Thyroid gland (tissue), 4 donors: ENCODE data around the gene CERS2. TPM values are rescaled to one million over a fixed set of nuclear protein-coding genes. Genes with fewer than 3 reads are reported as not detected.

Experiments
- DNase-seq, 2 donors: peaks; one replicate each; pipeline ENCODE4 v3.0.0-alpha.2; 2019
- H3K27ac ChIP-seq, 3 donors: fragments of 200-600 bp; sonication (generic); 1 replicate in 2 of 3; 2 replicates in 1 of 3; pipeline ENCODE4 v1.5.1; 2016 to 2019; ENCODE audit warnings: mild to moderate bottlenecking in 1 of 3, moderate library complexity in 1 of 3
- H3K27me3 ChIP-seq: fragments of 200-600 bp; sonication (generic); one replicate; pipeline ENCODE4 v1.5.1; 2019
- H3K36me3 ChIP-seq, 2 donors: fragments of 200-600 bp; sonication (generic); one replicate each; pipeline ENCODE4 v1.5.1; 2016 to 2019
- H3K4me1 ChIP-seq, 2 donors: fragments of 200-600 bp; sonication (generic); one replicate each; pipeline ENCODE4 v1.5.1; 2017 to 2019
- H3K4me3 ChIP-seq, 3 donors: fragments of 200-600 bp; sonication (generic); replicated peaks in 1 of 3; 1 replicate in 2 of 3; 2 replicates in 1 of 3; pipeline ENCODE4 v1.5.1; 2016; ENCODE audit warnings: mild to moderate bottlenecking in 1 of 3
- H3K9me3 ChIP-seq: fragments of 200-600 bp; sonication (generic); one replicate; pipeline ENCODE4 v1.5.1; 2017
- POLR2A ChIP-seq, 2 donors: fragments of 450-650 bp; IDR thresholded peaks; one replicate each; pipeline ENCODE4 v1.6.1; 2017; ENCODE audit warnings: antibody characterized with exemption in 2 of 2, mild to moderate bottlenecking in 2 of 2, moderate library complexity in 1 of 2
- WGBS, 2 donors: methylation state at CpG; one replicate each; pipeline ENCODE4 v1.1.5; 2017; 5-methylcytosine and 5-hydroxymethylcytosine counted together
- intact Hi-C: fragments of 100-400 bp; cut with DNase I; formaldehyde crosslinking; loops from one replicate; pipeline ENCODE4 v1.15.1; 2023
- total RNA-seq, 4 donors: library from RNA; depleted of rRNA; stranded (reverse); fragments of >200 nt; gene quantifications; one replicate each; pipeline ENCODE4 v1.2.3, GENCODE V29; 2016
- TF ChIP-seq, protein P1 (sequence below), 6 experiments: fragments of 200-600 bp in 3 of 6; fragments of 450-650 bp in 3 of 6; sonication (generic) in 3 of 6; IDR thresholded peaks; one replicate each; pipeline ENCODE4 v1.5.1; 2016 to 2019; ENCODE audit warnings: antibody characterized with exemption in 6 of 6, mild to moderate bottlenecking in 2 of 6, inconsistent platforms in 1 of 6, moderate library complexity in 1 of 6

Gene CERS2, protein sequence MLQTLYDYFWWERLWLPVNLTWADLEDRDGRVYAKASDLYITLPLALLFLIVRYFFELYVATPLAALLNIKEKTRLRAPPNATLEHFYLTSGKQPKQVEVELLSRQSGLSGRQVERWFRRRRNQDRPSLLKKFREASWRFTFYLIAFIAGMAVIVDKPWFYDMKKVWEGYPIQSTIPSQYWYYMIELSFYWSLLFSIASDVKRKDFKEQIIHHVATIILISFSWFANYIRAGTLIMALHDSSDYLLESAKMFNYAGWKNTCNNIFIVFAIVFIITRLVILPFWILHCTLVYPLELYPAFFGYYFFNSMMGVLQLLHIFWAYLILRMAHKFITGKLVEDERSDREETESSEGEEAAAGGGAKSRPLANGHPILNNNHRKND
- 100 to 1,000 TPM; 158 to 183 (median 171) TPM for total RNA-seq

DNA sequence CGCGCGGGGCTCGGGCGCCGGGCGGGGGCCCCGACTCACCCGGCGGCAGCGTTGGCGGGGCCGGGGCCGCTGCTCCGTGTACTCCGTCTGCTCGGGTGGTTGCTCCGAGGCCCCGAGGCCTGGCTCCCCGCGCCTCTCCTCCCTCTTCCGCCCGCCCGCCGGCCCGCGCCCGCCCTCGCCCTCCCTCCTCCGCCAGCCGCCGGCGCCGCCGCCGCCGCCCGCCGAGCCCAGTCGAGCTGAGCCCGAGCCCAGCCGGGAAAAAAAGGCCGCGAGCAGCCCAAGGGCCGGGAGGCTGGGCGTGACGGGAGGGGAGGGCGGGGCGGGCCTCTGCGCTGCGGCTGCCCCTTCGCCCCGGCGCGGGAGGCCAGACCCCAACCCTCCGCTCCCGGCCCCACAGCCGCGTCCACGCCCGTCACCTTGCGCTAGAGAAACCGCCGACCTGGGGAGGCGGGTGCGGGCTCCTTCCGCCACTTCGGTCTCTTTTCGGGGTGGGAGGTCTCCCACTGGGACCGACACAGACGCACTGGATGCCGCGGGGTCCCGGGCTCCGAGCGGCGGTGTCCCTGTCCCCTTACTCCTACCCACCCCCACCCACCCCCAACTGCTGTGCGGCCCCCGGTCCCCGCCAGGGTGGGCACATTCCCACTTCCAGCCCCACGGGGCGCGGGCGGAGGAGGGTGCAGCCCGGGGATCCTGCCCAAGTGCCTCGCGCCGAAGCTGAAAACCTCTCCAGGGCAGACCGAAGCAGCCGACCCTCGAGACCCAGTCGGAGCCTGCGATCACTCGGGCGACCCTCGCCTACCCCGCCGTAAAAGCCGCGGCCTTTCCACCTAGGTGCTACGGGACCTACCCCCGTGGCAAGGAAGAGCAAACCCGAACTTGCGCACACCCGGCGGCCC is at the start of gene CERS2:
Gene CERS2 (minus strand): TSS at position 256 of the 899 bp plus-strand sequence. CDS start 5,745 bp downstream, outside the sequence.
- peak; percentile 85 to 86 for DNase-seq
- peak within 1 kb of the TSS; percentile 89 to 94 (median 92) for H3K27ac ChIP-seq
- H3K36me3 ChIP-seq: no peaks in the 10 kb centered on the region
- whole genome bisulfite sequencing, 2 donors: 24 to 25% methylated on average over 19 to 21 of the region's 106 CpGs
- intact Hi-C loops: no loop called here
- H3K9me3 ChIP-seq: no peaks in the 10 kb centered on the region
- H3K27me3 ChIP-seq: no peaks in the 10 kb centered on the region
- peak within 1 kb of the TSS; percentile 13 to 83 (median 71) for H3K4me3 ChIP-seq
- TF ChIP-seq POLR2A (IDR thresholded peaks at IDR 0.05): peak in 1 of 2 donors; percentile 76
- TF ChIP-seq, protein P1, sequence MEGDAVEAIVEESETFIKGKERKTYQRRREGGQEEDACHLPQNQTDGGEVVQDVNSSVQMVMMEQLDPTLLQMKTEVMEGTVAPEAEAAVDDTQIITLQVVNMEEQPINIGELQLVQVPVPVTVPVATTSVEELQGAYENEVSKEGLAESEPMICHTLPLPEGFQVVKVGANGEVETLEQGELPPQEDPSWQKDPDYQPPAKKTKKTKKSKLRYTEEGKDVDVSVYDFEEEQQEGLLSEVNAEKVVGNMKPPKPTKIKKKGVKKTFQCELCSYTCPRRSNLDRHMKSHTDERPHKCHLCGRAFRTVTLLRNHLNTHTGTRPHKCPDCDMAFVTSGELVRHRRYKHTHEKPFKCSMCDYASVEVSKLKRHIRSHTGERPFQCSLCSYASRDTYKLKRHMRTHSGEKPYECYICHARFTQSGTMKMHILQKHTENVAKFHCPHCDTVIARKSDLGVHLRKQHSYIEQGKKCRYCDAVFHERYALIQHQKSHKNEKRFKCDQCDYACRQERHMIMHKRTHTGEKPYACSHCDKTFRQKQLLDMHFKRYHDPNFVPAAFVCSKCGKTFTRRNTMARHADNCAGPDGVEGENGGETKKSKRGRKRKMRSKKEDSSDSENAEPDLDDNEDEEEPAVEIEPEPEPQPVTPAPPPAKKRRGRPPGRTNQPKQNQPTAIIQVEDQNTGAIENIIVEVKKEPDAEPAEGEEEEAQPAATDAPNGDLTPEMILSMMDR (IDR thresholded peaks at IDR 0.05): no peak
- H3K4me1 ChIP-seq: peaks cover 49 to 60% of the 10 kb centered on the region in 2 donors

DNA sequence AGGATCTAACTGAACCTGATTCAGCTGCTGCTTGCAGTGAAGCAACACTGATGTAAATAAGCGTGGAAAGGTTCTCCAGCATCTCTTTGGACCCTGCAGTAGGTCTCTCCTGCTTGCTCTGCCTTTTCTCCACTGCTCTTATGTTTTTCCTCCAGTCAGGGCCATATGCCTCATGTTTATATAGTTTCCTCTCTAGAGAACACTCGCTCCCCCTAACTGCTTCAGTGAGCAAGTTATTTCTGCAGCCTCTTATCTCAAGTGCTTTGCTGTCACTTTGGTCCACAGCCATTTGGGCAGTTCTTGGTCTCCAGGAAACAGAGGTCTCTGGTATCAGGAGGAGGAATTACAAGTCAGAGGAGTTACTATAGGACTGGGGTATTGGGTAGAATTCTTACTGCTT is 38.9 kb upstream of the CERS2 start:
- 31 to 37% methylated on average over 2 of the region's 2 CpGs for WGBS, 2 donors
- Histone ChIP-seq H3K9me3 (no peaks in the 10 kb centered on the region), H3K4me3 (no peak overlapping the region), H3K27ac (peak overlapping the region; percentile 94 to 98 (median 96)), H3K27me3 (no peaks in the 10 kb centered on the region), H3K4me1 (peaks cover 48 to 49% of the 10 kb centered on the region in 2 donors), H3K36me3 (peaks cover 0 to 8% of the 10 kb centered on the region in 2 donors)
- TF ChIP-seq, protein P1 (IDR thresholded peaks at IDR 0.05): no peak
- TF ChIP-seq POLR2A (IDR thresholded peaks at IDR 0.05): peak in 1 of 2 donors; percentile 90
- intact Hi-C loops: no loop called here
- DNase-seq: peak; percentile 84

DNA sequence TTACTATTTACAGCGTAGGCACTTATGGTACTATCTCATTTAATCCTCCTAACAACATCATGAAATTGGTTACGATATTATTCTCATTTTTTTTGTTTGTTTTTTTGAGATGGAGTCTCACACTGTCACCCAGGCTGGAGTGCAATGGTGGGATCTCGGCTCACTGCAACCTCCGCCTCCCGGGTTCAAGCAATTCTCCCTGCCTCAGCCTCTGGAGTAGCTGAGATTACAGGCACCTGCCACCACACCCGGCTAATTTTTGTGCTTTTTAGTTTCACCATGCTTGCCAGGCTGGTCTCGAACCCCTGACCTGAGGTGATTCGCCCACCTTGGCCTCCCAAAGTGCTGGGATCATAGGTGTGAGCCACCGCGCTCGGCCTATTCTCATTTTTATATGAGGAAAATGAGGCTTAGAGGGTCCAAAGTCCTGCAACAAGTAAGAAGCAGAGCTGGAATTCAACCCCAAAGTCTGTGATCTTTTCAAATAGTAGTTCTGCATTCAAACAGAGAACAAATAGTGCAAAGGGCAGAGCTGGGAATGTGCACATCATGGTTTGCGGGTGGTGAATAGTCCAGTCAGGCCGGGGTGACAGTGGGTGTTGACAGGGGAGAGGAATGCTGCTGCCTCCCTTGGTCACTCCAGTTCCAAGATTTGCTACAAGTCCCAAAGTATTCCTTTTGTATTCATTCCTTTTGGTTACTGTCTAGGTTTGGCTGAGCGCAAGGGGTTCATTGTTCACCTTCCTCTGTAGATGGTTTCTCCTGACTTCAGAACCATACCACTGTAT is 38.2 kb upstream of the CERS2 start:
- H3K27ac ChIP-seq: peak overlapping the region; percentile 94 to 98 (median 96)
- H3K36me3 ChIP-seq: peaks cover 0 to 3% of the 10 kb centered on the region in 2 donors
- TF ChIP-seq, protein P1 (IDR thresholded peaks at IDR 0.05): no peak
- TF ChIP-seq POLR2A (IDR thresholded peaks at IDR 0.05): no peak
- WGBS, 2 donors: 76% methylated on average over 14 of the region's 14 CpGs
- no peaks in the 10 kb centered on the region for H3K27me3 ChIP-seq
- no peaks in the 10 kb centered on the region for H3K9me3 ChIP-seq
- peak; percentile 44 to 60 for DNase-seq
- intact Hi-C loops: no loop called here
- peaks cover 49% of the 10 kb centered on the region in 2 donors for H3K4me1 ChIP-seq
- H3K4me3 ChIP-seq: no peak overlapping the region

DNA sequence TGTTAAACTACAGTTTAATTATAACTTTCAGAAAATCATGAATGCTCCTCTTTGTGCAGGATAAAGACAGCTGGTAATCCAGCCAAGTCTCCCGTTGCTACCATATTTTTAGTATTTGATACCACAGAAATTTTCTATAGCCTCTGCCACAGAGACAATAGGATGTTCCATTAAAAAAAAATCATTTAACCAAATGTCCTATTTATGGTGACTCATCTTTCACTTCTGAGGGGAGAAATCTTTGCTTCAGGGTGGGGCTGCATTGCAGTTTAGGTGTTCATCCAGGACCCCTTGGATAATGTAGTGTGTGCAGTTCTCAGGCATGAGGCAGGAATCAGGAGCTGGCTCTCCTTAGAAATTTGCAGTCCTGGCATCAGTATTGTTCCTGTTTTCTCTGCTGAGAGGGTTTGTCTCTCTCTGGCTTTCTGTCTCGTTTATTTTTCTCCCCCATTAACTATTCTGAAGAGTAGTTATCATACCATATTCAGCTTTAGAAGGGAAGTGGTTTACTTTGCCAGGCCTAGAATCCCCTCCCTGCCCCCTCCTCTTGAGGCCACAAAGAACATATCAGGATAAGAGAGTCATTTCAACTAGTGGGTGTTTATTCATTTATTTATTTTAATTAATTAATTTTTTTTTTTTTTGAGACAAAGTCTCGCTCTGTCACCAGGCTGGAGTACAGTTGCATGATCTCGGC is 36.7 kb upstream of the CERS2 start:
- DNase-seq: peak; percentile 86 to 91
- no peak overlapping the region for H3K4me3 ChIP-seq
- no peaks in the 10 kb centered on the region for H3K27me3 ChIP-seq
- no peaks in the 10 kb centered on the region for H3K9me3 ChIP-seq
- H3K36me3 ChIP-seq: no peaks in the 10 kb centered on the region
- H3K27ac ChIP-seq: peak overlapping the region; percentile 94 to 98 (median 96)
- peaks cover 59 to 60% of the 10 kb centered on the region in 2 donors for H3K4me1 ChIP-seq
- intact Hi-C loops: no loop called here
- TF ChIP-seq POLR2A (IDR thresholded peaks at IDR 0.05): peak in 1 of 2 donors; percentile 69
- TF ChIP-seq, protein P1 (IDR thresholded peaks at IDR 0.05): no peak
- 24 to 31% methylated on average over 4 of the region's 4 CpGs for WGBS, 2 donors
